DMS 273 (cell line): ENCODE results near the gene TRIM14.
"Not testable (repeated sequence)": the region's sequence is repeated elsewhere in the genome, so short reads cannot be mapped to it uniquely, and the experiment has no call there.

ENCODE experiments used
- DNase-seq: peaks from one replicate; lab custom pipeline; 2025; ENCODE audit not compliant: unreplicated experiment; lab: John Stamatoyannopoulos, UW

Gene TRIM14

DNA sequence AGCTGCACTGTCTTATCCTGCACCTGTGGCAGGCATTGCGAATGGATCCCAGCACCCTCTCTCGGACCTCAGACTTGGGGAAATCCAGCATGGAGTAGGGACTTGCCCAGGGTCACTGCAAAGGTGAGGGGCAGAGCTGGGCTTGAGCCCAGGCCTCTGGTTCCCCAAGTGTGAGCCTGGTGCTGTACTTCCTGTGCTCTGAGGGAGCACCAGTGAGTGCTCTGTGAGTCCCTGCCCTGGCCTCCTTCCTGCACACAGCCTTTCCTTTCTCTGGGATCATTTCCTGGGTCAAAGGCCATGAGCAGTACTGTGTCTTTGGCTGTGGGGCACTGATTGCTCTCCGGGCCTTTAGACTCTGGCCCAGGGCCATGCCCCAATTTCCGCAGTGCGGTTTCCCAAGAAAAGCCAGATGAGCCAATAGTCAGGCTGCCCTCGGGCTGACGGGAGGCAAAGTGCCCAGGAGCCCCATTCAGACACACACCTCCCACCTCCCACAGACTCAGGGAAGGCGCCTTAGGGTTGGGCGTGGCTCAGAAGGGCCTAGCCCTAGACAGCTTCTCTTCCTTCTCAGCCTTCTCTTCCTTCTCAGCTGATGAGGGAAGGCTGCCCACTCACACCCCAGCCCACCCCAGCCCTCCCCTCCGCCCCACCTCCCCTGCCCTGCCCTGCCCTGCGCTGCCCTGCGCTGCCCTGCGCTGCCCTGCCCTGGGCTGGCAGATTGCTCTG is 23.3 kb upstream of the TRIM14 start:
- no peak for DNase-seq

DNA sequence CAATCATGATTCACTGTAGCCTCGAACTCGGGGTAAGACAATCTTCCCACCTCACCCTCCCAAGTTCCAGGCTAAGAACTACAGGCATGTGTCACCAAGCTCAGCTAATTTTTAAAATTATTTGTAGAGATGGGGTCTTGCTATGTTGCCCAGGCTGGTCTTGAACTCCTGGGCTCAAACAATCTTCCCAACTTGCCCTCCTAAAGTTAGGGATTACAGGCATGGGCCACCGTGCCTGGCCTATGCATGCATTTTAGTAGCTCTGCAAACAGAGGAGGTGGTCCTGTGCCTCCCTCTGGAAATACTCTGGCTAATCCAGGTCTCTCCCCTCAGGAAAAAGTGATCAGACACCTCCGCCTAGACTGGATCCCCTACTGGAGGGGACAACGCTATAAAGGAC is 21.5 kb upstream of the TRIM14 start:
- DNase-seq: no peak

DNA sequence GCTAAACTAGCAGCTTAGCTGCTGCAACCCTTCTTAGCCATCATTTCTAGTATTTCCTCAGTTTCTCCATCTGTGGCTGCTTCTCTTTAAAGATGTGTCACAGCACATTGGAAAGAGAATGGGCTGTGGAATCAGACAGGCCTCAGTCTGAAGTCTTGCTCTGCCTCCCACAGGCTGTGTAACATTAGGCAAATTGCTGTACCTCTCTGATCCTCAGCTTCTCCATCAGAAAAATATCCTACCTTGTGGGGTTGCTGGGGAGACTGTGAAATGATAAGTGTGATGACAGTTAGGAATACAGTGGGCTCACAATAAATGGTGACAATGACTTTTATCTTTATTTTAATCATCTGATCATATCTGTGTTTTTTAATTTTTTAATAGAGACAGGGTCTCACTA is 17.5 kb upstream of the TRIM14 start:
- DNase-seq: no peak

DNA sequence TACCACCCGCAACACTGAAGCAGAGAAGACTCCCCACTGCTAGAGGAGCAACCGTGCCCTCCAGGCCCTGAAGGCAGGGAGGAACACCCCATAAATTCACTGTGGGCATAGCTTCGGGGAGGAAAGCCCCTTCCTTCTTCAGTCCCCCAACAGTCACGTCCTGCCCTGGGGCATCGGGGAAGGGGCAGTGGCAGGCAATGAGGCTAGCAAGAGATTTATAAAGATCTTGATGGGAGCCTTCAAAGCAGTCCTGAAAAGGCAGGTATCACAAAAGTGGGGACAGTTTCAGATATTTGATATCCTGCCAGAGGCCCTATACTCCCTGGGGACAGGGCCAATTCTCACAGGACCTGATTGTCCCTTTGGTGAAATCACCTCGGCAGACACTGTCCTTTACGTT is 16.9 kb upstream of the TRIM14 start:
- no peak for DNase-seq

DNA sequence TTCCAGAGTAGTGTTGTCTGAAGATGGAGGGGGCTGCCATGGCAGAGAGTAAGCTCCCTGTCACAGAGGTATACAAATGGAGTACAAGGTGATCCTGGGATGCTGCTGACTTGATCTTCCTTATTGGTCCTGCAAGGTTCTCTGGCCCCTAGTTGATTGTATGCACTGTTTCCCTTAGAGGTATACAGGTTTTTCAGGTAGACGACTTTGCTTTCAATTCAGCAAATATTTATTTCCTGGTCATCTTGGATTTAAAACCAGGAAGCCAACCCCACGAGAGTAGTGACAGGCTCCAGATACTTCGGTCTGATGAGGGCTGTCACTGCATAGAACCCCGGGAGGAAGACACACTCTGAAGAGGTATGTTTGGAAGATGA is 16.5 kb upstream of the TRIM14 start:
- no peak for DNase-seq

DNA sequence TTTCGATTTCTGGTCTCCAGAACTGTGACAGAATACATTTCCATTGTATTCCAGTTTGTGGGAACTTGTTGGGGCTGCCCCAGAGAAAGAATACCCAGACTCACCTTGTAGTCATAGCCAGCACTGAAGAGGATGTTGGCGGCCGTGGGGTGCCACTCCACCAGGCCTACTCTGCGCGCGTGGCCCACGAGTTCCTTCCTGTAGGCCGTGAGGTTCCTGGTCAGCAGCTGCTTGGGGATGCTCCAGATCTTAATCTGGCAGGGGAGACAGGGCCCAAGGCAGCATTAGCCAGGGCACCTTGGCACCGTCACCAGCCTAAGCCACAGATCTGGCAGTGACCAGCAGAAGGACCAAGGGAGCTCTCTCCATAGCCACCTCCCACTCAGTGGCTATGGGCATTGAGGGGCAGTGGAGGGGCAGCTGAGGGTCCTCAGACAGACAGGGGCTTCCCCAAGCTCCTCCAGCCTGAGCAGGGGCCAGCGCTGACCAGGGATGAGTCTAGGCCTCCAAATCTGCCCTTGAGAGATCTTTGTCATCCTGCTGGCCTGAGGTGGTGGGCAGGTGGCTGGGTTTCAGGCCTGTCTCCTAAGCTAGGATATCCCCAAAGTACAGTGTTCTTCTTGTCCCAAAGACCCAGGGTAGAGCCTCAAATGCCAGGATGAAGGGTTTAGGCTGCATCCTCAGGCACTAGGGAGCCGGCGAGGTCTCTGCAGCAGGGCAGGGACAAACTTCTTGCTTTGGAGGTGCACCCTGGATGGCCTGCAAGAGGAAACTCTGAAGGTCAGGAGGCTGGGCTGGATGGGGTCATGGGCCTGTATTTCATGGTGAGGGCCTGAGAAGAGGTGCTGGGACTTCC is 15.9 kb upstream of the TRIM14 start:
- no peak for DNase-seq

DNA sequence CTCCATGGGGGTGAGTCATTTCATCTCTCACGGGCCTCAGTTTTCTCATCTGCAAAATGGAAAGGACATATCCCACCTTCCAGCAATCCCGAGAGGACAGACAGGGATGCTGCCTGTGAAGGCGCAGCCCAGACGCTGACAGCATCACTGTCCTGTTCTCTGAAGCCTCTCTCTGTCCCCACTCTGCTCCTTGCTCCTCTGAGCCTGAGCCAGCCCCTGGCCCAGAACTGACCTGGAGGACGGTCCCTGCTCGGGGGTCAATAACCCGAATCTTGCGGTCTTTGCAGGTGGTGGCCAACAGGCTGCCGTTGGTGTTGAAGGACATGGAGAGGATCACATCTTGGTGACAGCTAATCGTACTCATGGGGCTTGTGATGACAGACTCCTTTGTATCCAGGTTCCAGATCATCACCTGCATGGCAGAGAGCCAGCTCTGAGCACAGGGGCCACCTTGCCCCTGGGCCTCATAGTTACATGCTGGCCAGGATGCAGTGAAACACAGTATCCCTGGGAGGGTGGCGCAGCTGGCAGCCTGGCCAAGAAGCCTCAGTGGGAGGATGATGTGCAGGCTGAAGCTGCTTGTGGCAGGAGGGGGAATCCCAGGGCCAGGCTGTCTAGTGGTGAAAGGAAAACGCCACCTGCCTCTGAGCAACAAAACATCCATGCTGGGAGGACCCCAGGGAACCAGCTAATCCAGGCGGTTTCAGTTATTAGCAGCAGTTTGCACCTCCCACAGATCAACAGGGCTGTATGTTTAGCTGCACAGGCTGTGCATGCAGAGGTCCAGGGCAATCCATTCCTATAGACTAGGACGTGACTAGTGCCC is 14.0 kb upstream of the TRIM14 start:
- DNase-seq: peak; percentile 67

DNA sequence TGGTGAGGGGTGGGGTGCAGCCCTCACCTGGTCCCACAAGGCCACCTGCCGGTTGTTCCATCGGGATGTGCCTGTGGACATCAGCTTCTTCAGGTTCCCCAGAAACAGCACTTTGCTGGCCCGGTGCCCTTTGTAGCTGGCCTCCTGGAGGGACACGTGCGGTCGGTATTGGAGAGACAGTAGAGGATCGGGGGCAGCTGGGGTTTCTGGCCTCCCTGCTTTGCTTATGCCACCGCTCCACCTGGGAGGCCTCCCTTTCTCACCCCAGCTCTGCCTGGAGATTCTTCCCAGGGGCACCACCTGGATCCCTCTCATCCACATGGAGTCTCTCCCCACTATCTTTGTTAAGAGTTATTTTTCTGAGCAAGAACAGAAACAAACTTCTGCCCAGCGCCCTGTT is 13.1 kb upstream of the TRIM14 start:
- no peak for DNase-seq

DNA sequence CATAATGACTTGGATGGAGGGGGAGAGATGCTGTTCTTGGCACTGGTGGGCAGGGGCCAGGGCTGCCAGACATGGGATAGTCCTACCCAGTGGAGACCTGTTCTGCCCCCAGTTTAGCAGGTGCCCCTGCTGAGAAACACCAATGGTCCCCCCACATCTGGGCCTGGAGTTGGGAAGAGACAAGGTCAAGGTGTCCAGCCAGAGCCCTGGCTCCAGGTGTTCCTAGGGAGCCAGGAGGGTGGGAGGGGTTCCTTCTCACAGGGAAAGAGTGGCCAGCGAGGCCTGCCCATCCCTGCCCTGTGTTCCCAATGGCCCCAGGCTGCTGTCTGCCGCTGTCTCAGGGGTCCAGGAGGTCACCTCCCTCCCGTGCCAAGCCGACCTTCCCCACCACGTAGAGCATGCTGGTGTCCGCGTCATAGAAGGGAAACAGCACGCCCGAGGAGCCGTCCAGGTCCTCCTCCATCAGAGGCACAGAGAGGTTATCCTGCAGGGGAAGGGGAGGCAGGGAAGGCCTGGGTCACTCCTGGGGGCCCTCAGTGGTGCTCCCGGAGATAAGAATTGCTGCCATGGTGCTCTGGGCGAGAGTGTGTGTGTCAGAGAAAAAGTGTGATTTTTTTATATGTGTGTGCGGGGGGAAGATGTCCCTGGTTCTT is 11.7 kb upstream of the TRIM14 start:
- DNase-seq: no peak

DNA sequence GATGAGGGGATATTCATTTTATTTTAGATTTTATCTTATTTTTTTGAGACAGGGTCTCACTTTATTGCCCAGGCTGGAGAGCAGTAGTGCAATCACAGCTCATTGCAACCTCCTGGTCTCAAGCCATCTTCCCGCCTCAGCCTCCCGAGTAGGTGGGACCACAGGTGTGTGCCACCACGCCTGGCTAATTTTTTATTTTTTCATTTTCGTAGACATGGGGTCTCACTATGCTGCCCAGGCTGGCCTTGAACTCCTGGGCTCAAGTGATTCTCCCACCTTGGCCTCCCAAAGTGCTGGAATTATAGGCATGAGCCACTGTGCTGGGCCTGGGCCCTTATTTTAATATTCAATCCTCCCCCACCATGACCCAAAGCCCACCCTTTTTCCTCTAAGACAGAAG is 11.0 kb upstream of the TRIM14 start:
- DNase-seq: not testable (repeated sequence)

DNA sequence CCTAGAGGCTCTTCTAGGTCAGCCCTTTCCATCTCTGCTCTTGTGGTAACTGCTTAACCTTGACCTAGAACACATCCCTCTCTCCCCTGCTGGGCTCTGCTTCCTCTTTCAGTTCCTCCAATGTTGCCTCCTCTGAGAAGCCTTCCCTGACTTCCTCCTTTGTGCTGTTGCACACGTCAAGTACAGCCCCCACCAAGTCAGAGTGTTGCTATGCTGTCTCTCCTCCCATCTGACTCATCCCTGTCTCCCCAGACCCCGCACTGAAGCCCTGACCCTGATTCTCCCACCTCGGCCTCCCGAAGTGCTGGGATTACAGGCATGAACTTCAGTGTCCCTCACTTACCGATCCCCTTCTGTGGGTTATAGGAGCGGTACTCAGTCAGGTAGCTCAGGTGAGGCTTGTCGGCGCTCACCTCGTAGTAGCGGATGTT is 10.4 kb upstream of the TRIM14 start:
- no peak for DNase-seq

DNA sequence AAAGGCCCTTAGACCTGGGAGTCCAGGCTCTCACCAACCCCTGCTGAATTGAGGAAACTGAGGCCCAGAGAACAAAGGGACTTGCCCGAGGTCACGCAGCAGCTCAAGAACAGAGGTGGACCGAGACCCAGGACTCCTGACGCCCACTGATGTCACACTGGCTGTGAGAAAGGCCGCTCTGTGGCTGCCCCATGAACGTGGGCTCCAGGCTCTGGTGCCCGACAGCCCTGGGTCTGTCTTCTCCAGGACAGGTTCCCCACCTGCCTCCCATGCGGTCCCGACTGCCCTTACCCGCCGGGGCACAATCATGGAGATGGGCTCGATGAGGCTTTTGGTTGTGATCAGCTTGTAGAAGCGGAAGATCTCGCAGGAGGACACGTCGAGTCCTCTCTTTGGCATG is 9.3 kb upstream of the TRIM14 start:
- no peak for DNase-seq

DNA sequence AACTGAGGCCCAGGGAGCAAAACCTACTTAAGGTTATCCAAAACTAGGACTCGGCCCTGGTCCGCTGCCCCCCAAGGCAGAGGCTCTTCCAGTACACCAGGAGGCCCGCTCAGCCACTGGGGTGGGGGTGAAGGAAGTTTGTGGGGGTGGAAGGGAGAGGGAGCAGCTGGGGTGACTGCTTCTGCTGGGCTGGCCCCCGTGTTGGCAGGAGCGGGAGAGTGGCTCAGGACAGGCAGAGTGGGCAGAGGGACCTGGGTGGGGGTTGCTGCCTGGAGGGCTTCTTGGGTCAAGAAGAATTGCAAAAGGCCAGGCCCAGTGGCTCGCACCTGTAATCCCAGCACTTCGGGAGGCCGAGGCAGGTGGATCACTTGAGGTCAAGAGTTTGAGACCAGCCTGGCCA is 8.2 kb upstream of the TRIM14 start:
- DNase-seq: no peak

DNA sequence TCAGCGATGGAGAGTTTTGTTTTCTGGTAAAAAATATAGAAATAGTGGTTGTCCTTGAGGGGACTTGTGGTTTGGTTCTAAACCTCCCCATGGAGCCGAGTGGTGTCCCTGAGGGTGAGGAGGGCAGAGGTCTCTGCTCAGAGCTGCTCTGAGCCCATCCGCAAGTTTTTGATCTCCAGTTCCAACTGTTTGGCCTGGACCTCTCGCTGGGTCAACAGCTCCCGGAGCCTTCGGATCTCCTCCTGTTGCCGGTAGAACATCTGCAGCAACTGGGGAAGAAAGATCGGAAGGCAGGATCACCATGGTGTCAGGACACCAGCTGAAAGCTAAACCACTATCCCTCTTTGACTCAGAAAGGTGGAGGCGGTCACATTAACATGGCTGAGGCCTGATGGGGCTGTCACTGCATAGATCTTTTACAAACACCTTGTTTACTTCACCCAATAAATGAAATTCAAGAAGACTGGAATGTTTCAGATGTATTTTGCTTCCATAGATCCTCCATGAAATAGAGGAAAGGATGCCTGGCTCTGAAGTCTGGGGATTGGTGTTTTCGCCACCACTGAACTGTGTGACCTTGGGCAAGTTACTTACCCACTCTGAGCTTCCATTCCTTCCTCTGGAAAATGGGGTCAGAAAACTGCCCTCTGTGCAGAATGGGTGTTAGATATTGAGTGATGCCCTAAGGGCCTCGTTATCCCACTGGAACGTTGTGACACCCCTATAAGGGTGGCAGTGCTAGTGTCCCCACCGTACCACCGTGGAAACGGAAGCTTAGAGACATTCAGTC is 5.8 kb upstream of the TRIM14 start:
- DNase-seq: no peak

DNA sequence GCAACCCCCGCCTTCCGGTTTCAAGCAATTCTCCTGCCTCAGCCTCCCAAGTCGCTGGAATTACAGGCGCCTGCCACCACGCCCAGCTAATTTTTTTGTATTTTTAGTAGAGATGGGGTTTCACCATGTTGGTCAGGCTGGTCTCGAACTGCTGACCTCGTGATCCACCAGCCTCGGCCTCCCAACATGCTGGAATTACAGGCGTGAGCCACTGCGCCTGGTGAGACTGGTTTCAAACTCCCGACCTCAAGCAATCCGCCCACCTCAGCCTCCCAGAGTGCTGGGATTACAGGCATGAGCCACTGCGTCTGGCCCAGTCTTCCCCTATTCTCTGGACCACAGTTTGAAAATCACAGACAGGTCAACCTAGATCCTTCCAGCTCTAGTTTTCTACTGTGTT is 5.1 kb upstream of the TRIM14 start:
- not testable (repeated sequence) for DNase-seq

DNA sequence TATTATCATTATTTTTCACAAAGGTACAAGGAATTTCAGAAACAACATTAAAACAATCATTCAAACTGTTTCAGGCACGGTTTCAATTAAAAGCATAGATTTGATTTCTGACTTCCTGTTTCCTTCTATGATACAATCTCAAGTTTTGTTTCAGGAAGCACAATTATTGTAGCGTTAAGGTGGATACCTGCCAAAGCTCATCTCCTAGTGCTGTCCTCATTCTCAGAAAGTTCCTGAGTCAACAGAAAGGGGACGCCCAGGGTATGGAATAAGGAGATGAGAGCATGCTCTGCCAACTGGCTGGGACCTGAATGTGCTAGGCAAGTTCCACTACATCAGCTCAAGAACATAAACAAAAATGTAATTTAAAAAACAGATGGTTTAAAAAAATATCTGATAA is 2.0 kb upstream of the TRIM14 start:
- DNase-seq: peak; percentile 42

DNA sequence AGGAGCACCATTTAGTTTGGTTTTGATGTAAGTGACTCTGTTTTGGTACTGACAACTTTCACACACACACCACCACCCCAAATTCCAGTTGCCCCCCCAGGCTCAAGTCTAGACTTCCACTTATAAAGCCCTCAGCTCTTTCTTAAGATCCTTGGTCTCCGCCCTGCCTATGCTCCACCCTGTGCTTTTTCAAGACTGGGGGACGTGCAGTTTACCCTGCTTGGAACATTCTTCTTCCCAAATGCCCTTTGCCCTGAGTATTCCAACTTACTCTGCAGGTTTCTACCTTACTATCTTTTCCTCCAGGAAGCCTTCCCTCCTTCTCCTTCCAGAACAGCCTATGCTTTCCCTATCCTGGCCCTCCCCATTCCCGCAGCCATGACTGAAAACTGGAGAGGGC is 1.5 kb upstream of the TRIM14 start:
- no peak for DNase-seq

DNA sequence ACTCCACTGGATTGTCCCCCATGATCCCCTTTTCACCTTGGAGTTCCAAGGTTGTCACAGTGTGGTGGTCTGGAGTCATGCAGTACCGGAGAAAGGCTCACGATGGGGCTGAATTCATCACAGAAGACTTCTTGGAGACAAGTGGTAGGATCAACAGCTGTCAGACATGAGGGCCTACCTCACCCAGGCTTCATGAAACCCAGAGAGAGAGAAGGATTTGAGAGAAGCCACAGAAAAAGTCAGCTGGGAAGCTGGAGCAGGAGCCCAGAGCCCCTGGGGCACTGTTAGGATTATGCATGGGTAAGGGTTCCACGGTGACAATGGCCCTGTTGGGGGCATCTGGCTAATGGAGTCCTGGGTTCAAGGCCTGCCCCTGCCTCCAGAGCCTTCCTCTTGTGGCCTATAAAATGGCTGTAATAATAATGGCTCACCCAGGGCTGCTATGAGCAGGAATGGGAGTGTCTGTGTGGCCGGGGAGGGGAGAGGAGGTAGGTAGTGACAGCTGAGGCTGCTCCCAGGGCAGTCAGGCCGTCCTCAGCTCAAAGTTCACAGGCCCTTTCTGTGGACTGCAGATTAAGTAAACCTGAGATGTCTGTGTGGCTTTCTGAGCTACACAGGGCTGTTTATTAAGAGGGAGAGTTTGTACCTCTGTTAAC is 910 bp downstream of the TRIM14 start:
- DNase-seq: peak; percentile 72

DNA sequence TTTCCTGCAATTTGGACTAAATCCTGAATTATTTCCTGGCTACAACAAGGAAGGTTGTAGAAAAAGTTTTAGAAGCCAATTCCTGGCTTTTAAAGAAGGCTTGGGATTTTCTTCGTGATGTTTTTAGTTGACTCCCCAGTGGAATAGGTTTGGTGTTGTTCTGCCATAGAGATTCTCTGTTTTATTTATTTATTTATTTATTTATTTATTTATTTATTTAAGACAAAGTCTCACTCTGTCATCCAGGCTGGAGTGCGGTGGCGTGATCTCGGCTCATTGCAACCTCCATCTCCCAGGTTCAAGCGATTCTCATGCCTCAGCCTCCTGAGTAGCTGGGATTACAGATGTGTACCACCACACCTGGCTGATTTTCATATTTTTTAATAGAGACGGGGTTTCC is 1.9 kb downstream of the TRIM14 start:
- DNase-seq: not testable (repeated sequence)

DNA sequence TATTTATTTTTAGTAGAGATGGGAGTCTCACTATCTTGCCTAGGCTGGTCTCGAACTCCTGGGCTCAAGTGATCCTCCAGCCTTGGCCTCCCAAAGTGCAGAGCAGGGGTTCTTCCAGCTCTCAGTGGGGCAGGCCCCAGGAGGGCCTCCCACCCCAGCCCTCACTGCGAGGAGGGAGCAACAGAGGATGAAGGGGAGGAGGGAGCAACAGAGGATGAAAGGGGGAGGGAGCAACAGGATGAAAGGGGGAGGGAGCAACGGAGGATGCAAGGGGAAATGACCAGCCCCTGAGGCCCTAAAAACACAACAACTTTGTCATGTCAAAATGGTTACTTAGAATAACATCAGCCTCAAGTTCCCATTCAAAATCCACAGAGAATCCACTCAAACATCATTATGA is 10.0 kb downstream of the TRIM14 start:
- DNase-seq: no peak
